Lower leg skin (tissue), 4 donors: ENCODE data around the gene TACO1. TPM values are rescaled to one million over a fixed set of nuclear protein-coding genes. Genes with fewer than 3 reads are reported as not detected.
A peak's percentile ranks its signal among the peaks of the same experiment; 100 is the strongest.

Experiments
- DNase-seq, 2 donors: peaks; one replicate each; pipeline ENCODE4 v3.0.0-alpha.2; 2019; ENCODE audit warnings: low spot score in 2 of 2
- H3K4me3 ChIP-seq: fragments of 200-600 bp; sonication (generic); 2 replicates; pipeline ENCODE4 v1.5.1; 2017; ENCODE audit warnings: mild to moderate bottlenecking, low read depth; ENCODE audit not compliant: poor library complexity, severe bottlenecking
- POLR2A ChIP-seq, 2 donors: fragments of 450-650 bp; IDR thresholded peaks; one replicate each; pipeline ENCODE4 v1.6.1; 2016 to 2017; ENCODE audit warnings: antibody characterized with exemption in 2 of 2, mild to moderate bottlenecking in 1 of 2, moderate library complexity in 1 of 2
- WGBS, 2 donors: methylation state at CpG; one replicate each; pipeline ENCODE4 v1.1.5; 2018; 5-methylcytosine and 5-hydroxymethylcytosine counted together
- intact Hi-C: fragments of 100-400 bp; cut with DNase I; formaldehyde crosslinking; loops from one replicate; pipeline ENCODE4 v1.15.0; 2023; ENCODE audit warnings: low total_unique reads
- total RNA-seq, 4 donors: library from RNA; depleted of rRNA; stranded (reverse); fragments of >200 nt; gene quantifications; one replicate each; pipeline ENCODE4 v1.1.0, GENCODE V29; 2016
- TF ChIP-seq, protein P1 (sequence below), 3 donors: fragments of 450-650 bp; IDR thresholded peaks; one replicate each; pipeline ENCODE4 v1.5.1; 2016; ENCODE audit warnings: antibody characterized with exemption in 3 of 3, mild to moderate bottlenecking in 3 of 3, moderate library complexity in 2 of 3

Gene TACO1
- total RNA-seq, 4 donors from 2014 or later, result 9.3 to 15.8 (median 13.4) TPM

GRCh38 chr17:63592797-63593196 is 7.9 kb upstream of the TACO1 start:
- H3K4me3 ChIP-seq, result no peak overlapping the region
- intact Hi-C loops, result no loop called here
- DNase-seq, result no peak
- 74 to 83% methylated on average over 3 of the region's 3 CpGs for WGBS, 2 donors
- TF ChIP-seq, protein P1, sequence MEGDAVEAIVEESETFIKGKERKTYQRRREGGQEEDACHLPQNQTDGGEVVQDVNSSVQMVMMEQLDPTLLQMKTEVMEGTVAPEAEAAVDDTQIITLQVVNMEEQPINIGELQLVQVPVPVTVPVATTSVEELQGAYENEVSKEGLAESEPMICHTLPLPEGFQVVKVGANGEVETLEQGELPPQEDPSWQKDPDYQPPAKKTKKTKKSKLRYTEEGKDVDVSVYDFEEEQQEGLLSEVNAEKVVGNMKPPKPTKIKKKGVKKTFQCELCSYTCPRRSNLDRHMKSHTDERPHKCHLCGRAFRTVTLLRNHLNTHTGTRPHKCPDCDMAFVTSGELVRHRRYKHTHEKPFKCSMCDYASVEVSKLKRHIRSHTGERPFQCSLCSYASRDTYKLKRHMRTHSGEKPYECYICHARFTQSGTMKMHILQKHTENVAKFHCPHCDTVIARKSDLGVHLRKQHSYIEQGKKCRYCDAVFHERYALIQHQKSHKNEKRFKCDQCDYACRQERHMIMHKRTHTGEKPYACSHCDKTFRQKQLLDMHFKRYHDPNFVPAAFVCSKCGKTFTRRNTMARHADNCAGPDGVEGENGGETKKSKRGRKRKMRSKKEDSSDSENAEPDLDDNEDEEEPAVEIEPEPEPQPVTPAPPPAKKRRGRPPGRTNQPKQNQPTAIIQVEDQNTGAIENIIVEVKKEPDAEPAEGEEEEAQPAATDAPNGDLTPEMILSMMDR (IDR thresholded peaks at IDR 0.05), result no peak
- no peak for TF ChIP-seq POLR2A (IDR thresholded peaks at IDR 0.05)

DNA sequence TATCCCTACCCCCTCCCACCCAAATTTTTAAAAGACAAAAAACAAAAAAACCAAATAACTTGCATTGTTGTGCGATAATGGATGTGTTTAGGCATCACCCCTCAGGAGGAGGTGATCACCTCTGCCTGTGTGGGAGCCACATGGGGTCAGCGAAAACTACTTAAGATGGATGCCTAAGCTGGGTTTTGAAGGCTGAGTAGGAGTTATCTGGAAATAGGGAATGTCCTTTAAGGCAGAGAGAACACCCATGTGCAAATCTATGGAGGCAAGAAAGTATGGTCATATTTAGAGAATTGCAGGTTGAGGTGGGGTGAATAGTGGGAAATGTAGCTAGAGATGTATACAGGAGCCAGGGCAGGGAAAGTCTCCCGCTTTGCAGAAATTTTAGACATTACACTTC is 5.6 kb upstream of the TACO1 start:
- TF ChIP-seq POLR2A (IDR thresholded peaks at IDR 0.05), result no peak
- intact Hi-C loops, result no loop called here
- H3K4me3 ChIP-seq, result no peak overlapping the region
- 95 to 97% methylated on average over 3 of the region's 3 CpGs for WGBS, 2 donors
- DNase-seq, result no peak

DNA sequence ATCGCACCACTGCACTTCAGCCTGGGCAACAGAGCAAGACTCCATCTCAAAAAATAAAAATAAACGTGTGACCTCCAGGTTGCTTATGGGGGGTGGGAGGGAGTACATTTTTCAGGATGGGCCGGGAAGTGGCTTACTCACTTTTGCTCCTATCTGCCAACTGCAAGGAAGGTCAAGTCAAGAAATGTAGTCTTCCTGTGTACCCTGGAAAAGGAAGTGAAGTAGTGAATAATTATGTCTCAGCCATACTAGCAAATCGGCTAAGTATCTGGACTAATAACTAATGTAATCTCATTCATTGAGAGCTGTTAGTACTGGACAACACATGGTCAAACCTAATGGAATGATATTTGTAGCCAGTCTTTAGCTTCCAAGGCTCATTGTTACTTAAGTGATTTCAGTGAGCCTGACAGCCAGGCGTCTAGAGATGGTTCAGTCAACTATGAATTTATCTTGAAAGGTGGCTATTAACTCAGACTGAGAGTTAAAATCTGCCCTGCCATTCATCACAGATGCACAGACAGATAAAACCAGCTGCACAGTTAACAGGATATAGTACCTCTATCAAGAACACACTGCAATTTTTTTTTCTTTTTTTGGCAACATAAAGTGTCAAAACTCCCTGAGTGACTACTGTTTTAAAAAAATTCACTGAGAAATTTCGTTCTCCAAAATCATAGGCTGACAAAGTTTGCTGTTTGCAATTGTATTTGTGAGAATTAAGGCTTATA is 3.7 kb upstream of the TACO1 start:
- no peak for DNase-seq
- TF ChIP-seq, protein P1 (IDR thresholded peaks at IDR 0.05), result no peak
- no peak for TF ChIP-seq POLR2A (IDR thresholded peaks at IDR 0.05)
- intact Hi-C loops, result no loop called here
- WGBS, 2 donors, result 58 to 69% methylated on average over 6 of the region's 6 CpGs
- no peak overlapping the region for H3K4me3 ChIP-seq

- no peak for DNase-seq
- intact Hi-C loops, result no loop called here
- 92 to 96% methylated on average over 2 of the region's 2 CpGs for WGBS, 2 donors
- no peak overlapping the region for H3K4me3 ChIP-seq
- TF ChIP-seq, protein P1 (IDR thresholded peaks at IDR 0.05), result no peak
- TF ChIP-seq POLR2A (IDR thresholded peaks at IDR 0.05), result no peak
These were observed 2.4 kb upstream of the TACO1 start for GRCh38 chr17:63598281-63598680.

- H3K4me3 ChIP-seq, result peak overlapping the region; percentile 54
- 47 to 48% methylated on average over 9 of the region's 9 CpGs for WGBS, 2 donors
These were observed 1.0 kb downstream of the TACO1 start for GRCh38 chr17:63601439-63602371.

More at GRCh38 chr17:63601439-63602371, 1.0 kb downstream of the TACO1 start:
- intact Hi-C loops, result no loop called here
- DNase-seq, result no peak
- TF ChIP-seq, protein P1 (IDR thresholded peaks at IDR 0.05), result no peak
- no peak for TF ChIP-seq POLR2A (IDR thresholded peaks at IDR 0.05)
